ENCODE results near the gene GRIN2D.

The GRIN2D gene

DNA sequence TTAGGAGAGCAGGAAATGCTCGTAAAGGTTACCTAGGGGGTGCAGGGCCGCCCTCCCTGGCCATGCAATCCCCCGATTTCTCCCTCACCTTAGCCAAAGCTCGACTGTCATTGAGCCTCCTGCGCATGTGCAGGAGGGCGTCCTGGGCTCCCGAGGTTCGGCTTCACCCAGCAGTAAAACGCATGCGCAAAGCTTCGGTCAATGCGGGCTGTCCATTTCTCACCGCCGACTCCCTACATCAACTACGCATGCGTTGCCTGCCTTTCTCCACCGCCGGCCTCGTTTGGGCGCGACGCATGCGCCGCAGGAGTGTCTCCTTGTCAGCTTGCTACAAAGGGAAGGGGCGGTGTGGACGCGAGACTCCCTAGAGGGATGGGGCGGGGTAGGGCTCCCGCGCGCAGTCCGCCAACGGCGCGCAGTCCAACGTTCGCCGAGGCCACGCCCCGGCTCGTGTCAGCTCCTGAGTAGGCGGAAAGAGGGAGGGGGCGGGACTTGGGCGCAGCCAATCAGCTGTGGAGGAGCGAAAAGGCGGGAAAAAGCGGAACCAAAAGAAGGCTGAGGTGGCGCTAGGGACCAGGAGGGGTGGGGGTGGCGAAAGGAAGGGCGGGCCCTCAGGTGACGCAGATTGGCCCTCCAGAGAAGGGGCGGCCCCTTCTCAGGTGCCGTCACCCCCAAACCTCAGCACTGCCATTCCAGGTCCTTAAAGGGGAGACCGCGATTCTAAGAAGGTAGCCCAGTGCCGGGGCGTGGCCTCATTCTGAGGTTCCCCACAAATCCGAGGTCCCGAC is 29.5 kb upstream of the GRIN2D start, which contains the start of the genes SYNGR4 and TMEM143 (continued):
- TF ChIP-seq SP2 (tag by site-specific recombination; IDR thresholded peaks at IDR 0.05) (peak; percentile 98), ZFP69B (tag by site-specific recombination; IDR thresholded peaks at IDR 0.05) (peak; percentile 85), MZF1 (tag by site-specific recombination; IDR thresholded peaks at IDR 0.05; ENCODE audit: borderline replicate concordance) (no peak), KLF8 (tag by site-specific recombination; IDR thresholded peaks at IDR 0.05) (peak; percentile 94), ZNF302 (tag by site-specific recombination; IDR thresholded peaks at IDR 0.05; ENCODE audit: low read depth) (no peak), ZBTB17 (tag by site-specific recombination; IDR thresholded peaks at IDR 0.05) (peak; percentile 4), ZNF366 (tag by site-specific recombination; conservative IDR thresholded peaks at IDR 0.05) (peak; percentile 79; the same call in 1 of the 2 replicates), GFI1B (tag by site-specific recombination; IDR thresholded peaks at IDR 0.05) (0 out of 2 replicates have a peak, but pooled peaks have one; percentile 12), SP3 (tag by site-specific recombination; IDR thresholded peaks at IDR 0.05) (peak; percentile 99), KLF1 (tag by site-specific recombination; IDR thresholded peaks at IDR 0.05) (peak; percentile 94)
- TF ChIP-seq, protein P1, sequence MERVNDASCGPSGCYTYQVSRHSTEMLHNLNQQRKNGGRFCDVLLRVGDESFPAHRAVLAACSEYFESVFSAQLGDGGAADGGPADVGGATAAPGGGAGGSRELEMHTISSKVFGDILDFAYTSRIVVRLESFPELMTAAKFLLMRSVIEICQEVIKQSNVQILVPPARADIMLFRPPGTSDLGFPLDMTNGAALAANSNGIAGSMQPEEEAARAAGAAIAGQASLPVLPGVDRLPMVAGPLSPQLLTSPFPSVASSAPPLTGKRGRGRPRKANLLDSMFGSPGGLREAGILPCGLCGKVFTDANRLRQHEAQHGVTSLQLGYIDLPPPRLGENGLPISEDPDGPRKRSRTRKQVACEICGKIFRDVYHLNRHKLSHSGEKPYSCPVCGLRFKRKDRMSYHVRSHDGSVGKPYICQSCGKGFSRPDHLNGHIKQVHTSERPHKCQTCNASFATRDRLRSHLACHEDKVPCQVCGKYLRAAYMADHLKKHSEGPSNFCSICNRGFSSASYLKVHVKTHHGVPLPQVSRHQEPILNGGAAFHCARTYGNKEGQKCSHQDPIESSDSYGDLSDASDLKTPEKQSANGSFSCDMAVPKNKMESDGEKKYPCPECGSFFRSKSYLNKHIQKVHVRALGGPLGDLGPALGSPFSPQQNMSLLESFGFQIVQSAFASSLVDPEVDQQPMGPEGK (tag by site-specific recombination; IDR thresholded peaks at IDR 0.05) = peak; percentile 88
- TF ChIP-seq, protein P2, sequence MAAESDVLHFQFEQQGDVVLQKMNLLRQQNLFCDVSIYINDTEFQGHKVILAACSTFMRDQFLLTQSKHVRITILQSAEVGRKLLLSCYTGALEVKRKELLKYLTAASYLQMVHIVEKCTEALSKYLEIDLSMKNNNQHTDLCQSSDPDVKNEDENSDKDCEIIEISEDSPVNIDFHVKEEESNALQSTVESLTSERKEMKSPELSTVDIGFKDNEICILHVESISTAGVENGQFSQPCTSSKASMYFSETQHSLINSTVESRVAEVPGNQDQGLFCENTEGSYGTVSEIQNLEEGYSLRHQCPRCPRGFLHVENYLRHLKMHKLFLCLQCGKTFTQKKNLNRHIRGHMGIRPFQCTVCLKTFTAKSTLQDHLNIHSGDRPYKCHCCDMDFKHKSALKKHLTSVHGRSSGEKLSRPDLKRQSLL (tag by site-specific recombination; IDR thresholded peaks at IDR 0.05) = 0 out of 2 replicates have a peak, but pooled peaks have one; percentile 20
- TF ChIP-seq, protein P3, sequence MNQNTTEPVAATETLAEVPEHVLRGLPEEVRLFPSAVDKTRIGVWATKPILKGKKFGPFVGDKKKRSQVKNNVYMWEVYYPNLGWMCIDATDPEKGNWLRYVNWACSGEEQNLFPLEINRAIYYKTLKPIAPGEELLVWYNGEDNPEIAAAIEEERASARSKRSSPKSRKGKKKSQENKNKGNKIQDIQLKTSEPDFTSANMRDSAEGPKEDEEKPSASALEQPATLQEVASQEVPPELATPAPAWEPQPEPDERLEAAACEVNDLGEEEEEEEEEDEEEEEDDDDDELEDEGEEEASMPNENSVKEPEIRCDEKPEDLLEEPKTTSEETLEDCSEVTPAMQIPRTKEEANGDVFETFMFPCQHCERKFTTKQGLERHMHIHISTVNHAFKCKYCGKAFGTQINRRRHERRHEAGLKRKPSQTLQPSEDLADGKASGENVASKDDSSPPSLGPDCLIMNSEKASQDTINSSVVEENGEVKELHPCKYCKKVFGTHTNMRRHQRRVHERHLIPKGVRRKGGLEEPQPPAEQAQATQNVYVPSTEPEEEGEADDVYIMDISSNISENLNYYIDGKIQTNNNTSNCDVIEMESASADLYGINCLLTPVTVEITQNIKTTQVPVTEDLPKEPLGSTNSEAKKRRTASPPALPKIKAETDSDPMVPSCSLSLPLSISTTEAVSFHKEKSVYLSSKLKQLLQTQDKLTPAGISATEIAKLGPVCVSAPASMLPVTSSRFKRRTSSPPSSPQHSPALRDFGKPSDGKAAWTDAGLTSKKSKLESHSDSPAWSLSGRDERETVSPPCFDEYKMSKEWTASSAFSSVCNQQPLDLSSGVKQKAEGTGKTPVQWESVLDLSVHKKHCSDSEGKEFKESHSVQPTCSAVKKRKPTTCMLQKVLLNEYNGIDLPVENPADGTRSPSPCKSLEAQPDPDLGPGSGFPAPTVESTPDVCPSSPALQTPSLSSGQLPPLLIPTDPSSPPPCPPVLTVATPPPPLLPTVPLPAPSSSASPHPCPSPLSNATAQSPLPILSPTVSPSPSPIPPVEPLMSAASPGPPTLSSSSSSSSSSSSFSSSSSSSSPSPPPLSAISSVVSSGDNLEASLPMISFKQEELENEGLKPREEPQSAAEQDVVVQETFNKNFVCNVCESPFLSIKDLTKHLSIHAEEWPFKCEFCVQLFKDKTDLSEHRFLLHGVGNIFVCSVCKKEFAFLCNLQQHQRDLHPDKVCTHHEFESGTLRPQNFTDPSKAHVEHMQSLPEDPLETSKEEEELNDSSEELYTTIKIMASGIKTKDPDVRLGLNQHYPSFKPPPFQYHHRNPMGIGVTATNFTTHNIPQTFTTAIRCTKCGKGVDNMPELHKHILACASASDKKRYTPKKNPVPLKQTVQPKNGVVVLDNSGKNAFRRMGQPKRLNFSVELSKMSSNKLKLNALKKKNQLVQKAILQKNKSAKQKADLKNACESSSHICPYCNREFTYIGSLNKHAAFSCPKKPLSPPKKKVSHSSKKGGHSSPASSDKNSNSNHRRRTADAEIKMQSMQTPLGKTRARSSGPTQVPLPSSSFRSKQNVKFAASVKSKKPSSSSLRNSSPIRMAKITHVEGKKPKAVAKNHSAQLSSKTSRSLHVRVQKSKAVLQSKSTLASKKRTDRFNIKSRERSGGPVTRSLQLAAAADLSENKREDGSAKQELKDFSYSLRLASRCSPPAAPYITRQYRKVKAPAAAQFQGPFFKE (tag by site-specific recombination; IDR thresholded peaks at IDR 0.05; ENCODE audit: borderline replicate concordance) = no peak
- TF ChIP-seq, protein P4, sequence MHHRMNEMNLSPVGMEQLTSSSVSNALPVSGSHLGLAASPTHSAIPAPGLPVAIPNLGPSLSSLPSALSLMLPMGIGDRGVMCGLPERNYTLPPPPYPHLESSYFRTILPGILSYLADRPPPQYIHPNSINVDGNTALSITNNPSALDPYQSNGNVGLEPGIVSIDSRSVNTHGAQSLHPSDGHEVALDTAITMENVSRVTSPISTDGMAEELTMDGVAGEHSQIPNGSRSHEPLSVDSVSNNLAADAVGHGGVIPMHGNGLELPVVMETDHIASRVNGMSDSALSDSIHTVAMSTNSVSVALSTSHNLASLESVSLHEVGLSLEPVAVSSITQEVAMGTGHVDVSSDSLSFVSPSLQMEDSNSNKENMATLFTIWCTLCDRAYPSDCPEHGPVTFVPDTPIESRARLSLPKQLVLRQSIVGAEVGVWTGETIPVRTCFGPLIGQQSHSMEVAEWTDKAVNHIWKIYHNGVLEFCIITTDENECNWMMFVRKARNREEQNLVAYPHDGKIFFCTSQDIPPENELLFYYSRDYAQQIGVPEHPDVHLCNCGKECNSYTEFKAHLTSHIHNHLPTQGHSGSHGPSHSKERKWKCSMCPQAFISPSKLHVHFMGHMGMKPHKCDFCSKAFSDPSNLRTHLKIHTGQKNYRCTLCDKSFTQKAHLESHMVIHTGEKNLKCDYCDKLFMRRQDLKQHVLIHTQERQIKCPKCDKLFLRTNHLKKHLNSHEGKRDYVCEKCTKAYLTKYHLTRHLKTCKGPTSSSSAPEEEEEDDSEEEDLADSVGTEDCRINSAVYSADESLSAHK (tag by site-specific recombination; IDR thresholded peaks at IDR 0.05) = 0 out of 2 replicates have a peak, but pooled peaks have one; percentile 19
- TF ChIP-seq, protein P5, sequence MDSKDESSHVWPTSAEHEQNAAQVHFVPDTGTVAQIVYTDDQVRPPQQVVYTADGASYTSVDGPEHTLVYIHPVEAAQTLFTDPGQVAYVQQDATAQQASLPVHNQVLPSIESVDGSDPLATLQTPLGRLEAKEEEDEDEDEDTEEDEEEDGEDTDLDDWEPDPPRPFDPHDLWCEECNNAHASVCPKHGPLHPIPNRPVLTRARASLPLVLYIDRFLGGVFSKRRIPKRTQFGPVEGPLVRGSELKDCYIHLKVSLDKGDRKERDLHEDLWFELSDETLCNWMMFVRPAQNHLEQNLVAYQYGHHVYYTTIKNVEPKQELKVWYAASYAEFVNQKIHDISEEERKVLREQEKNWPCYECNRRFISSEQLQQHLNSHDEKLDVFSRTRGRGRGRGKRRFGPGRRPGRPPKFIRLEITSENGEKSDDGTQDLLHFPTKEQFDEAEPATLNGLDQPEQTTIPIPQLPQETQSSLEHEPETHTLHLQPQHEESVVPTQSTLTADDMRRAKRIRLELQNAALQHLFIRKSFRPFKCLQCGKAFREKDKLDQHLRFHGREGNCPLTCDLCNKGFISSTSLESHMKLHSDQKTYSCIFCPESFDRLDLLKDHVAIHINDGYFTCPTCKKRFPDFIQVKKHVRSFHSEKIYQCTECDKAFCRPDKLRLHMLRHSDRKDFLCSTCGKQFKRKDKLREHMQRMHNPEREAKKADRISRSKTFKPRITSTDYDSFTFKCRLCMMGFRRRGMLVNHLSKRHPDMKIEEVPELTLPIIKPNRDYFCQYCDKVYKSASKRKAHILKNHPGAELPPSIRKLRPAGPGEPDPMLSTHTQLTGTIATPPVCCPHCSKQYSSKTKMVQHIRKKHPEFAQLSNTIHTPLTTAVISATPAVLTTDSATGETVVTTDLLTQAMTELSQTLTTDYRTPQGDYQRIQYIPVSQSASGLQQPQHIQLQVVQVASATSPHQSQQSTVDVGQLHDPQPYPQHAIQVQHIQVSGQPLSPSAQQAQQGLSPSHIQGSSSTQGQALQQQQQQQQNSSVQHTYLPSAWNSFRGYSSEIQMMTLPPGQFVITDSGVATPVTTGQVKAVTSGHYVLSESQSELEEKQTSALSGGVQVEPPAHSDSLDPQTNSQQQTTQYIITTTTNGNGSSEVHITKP (tag by site-specific recombination; IDR thresholded peaks at IDR 0.05) = peak; percentile 92
